Nephron (organoid): Measurements from ENCODE around the gene ATP6V1C2.

Experiments used
- H3K27ac Mint-ChIP-seq, 3 experiments: 2 replicates each; pipeline ENCODE4 v1.8.0; 2020; ENCODE audit warnings: mixed read lengths in 3 of 3, mild to moderate bottlenecking in 2 of 3, moderate library complexity in 1 of 3
- H3K27me3 Mint-ChIP-seq: 2 replicates; pipeline ENCODE4 v1.8.0; 2021; ENCODE audit warnings: low read depth, mild to moderate bottlenecking, moderate library complexity, mixed read lengths
- H3K36me3 Mint-ChIP-seq: 2 replicates; pipeline ENCODE4 v1.8.0; 2020; ENCODE audit warnings: low read depth, mixed read lengths
- H3K4me1 Mint-ChIP-seq: 2 replicates; pipeline ENCODE4 v1.8.0; 2020; ENCODE audit warnings: mixed read lengths
- H3K4me3 Mint-ChIP-seq, 3 experiments: 2 replicates each; pipeline ENCODE4 v1.8.0; 2020; ENCODE audit warnings: mild to moderate bottlenecking in 3 of 3, mixed read lengths in 3 of 3, moderate library complexity in 2 of 3
- H3K9me3 Mint-ChIP-seq: 2 replicates; pipeline ENCODE4 v1.8.0; 2020; ENCODE audit warnings: mixed read lengths
- CTCF ChIP-seq, 3 experiments: fragments of 200-600 bp; sonication (generic); IDR thresholded peaks; one replicate each; pipeline ENCODE4 v1.5.0; 2021; ENCODE audit warnings: antibody characterized with exemption in 3 of 3; ENCODE audit not compliant: unreplicated experiment in 3 of 3

Gene ATP6V1C2

GRCh38 chr2:10753156-10753555 lies 31.7 kb downstream of the ATP6V1C2 start:
- no peak overlapping the region for H3K4me3 Mint-ChIP-seq
- no peak for TF ChIP-seq CTCF (IDR thresholded peaks at IDR 0.05; ENCODE audit: unreplicated experiment in 3 of 3)

DNA sequence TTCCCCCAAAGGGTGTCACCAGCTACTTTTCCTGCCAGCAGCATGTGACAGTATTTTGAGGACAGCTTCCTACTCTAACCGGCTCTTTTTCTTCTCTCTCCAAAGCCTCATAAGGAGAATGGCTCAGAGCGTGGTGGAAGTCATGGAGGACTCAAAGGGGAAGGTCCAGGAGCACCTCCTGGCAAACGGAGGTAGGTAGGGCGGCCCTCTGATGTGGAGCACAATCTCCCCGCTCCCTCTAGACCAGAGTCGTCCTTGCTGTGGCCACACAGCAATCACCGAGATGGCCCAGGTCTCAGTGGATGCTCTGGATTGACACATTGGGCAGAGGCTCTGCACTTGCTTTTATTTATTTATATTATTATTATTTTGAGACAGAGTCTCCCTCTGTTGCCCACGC lies 32.4 kb downstream of the ATP6V1C2 start:
- H3K4me3 Mint-ChIP-seq = no peak overlapping the region
- no peaks in the 10 kb centered on the region for H3K9me3 Mint-ChIP-seq
- peak overlapping the region in 1 of 3 experiments; percentile 9 for H3K27ac Mint-ChIP-seq
- no peak for TF ChIP-seq CTCF (IDR thresholded peaks at IDR 0.05; ENCODE audit: unreplicated experiment in 3 of 3)
- H3K4me1 Mint-ChIP-seq = peaks cover 5% of the 10 kb centered on the region
- H3K36me3 Mint-ChIP-seq = no peaks in the 10 kb centered on the region
- H3K27me3 Mint-ChIP-seq = no peaks in the 10 kb centered on the region

More at GRCh38 chr2:10753156-10753555, 31.7 kb downstream of the ATP6V1C2 start:
- H3K9me3 Mint-ChIP-seq = no peaks in the 10 kb centered on the region
- H3K27me3 Mint-ChIP-seq = no peaks in the 10 kb centered on the region
- H3K36me3 Mint-ChIP-seq = no peaks in the 10 kb centered on the region
- peaks cover 5% of the 10 kb centered on the region for H3K4me1 Mint-ChIP-seq
- H3K27ac Mint-ChIP-seq = peak overlapping the region in 1 of 3 experiments; percentile 9

GRCh38 chr2:10755621-10756020 lies 34.2 kb downstream of the ATP6V1C2 start:
- Mint-ChIP-seq H3K27ac (no peak overlapping the region), H3K4me1 (peaks cover 5% of the 10 kb centered on the region), H3K9me3 (no peaks in the 10 kb centered on the region), H3K4me3 (no peak overlapping the region), H3K27me3 (peaks cover 3% of the 10 kb centered on the region), H3K36me3 (no peaks in the 10 kb centered on the region)
- TF ChIP-seq CTCF (IDR thresholded peaks at IDR 0.05; ENCODE audit: unreplicated experiment in 3 of 3) = no peak

- no peaks in the 10 kb centered on the region for H3K9me3 Mint-ChIP-seq
- no peak for TF ChIP-seq CTCF (IDR thresholded peaks at IDR 0.05; ENCODE audit: unreplicated experiment in 3 of 3)
- no peak overlapping the region for H3K4me3 Mint-ChIP-seq
- no peaks in the 10 kb centered on the region for H3K36me3 Mint-ChIP-seq
- no peaks in the 10 kb centered on the region for H3K4me1 Mint-ChIP-seq
- peaks cover 3% of the 10 kb centered on the region for H3K27me3 Mint-ChIP-seq
- H3K27ac Mint-ChIP-seq = no peak overlapping the region
Observed at GRCh38 chr2:10757814-10758286, 36.4 kb downstream of the ATP6V1C2 start.

- peaks cover 3% of the 10 kb centered on the region for H3K27me3 Mint-ChIP-seq
- no peak for TF ChIP-seq CTCF (IDR thresholded peaks at IDR 0.05; ENCODE audit: unreplicated experiment in 3 of 3)
- no peak overlapping the region for H3K4me3 Mint-ChIP-seq
- no peaks in the 10 kb centered on the region for H3K4me1 Mint-ChIP-seq
- no peaks in the 10 kb centered on the region for H3K36me3 Mint-ChIP-seq
- H3K9me3 Mint-ChIP-seq = no peaks in the 10 kb centered on the region
- H3K27ac Mint-ChIP-seq = no peak overlapping the region
Observed at GRCh38 chr2:10759151-10759714, 37.8 kb downstream of the ATP6V1C2 start.
